SK-N-SH treated with all-trans-retinoic acid at 6 μM for 48 hours (cell line): Measurements from ENCODE around the gene ACOT13.

ENCODE experiments used
- ATAC-seq: fragments of 200-7000 bp; cut with Tn5 transposase; 3 replicates; pipeline ENCODE4 v1.9.1; 2020; ENCODE audit warnings: mild to moderate bottlenecking, moderate library complexity
- ARNTL ChIP-seq: fragments of 450-650 bp; formaldehyde crosslinking; IDR thresholded peaks from 2 replicates; pipeline ENCODE4 v1.5.0; 2020; ENCODE audit warnings: low read depth, mild to moderate bottlenecking, moderate library complexity, borderline replicate concordance
- BACH2 ChIP-seq: fragments of 250-450 bp; sonication (Bioruptor Pico); IDR thresholded peaks from 2 replicates; pipeline ENCODE4 v1.9.0; 2021; ENCODE audit warnings: mild to moderate bottlenecking, borderline replicate concordance
- CSDC2 ChIP-seq: fragments of 250-450 bp; sonication (Bioruptor Pico); IDR thresholded peaks from 2 replicates; pipeline ENCODE4 v1.5.0; 2020; ENCODE audit warnings: mild to moderate bottlenecking, moderate library complexity
- ESRRG ChIP-seq: fragments of 250-450 bp; sonication (Bioruptor Pico); IDR thresholded peaks from 2 replicates; pipeline ENCODE4 v1.6.1; 2021; ENCODE audit warnings: mild to moderate bottlenecking
- GLIS3 ChIP-seq: fragments of 250-450 bp; sonication (Bioruptor Pico); IDR thresholded peaks from 2 replicates; pipeline ENCODE4 v1.5.0; 2020; ENCODE audit warnings: mild to moderate bottlenecking, moderate library complexity
- ISL1 ChIP-seq: fragments of 250-450 bp; sonication (Bioruptor Pico); IDR thresholded peaks from 2 replicates; pipeline ENCODE4 v2.1.2; 2022; ENCODE audit warnings: mild to moderate bottlenecking, moderate library complexity
- PATZ1 ChIP-seq: fragments of 250-450 bp; sonication (Bioruptor Pico); IDR thresholded peaks from 2 replicates; pipeline ENCODE4 v1.8.0; 2020; ENCODE audit warnings: mild to moderate bottlenecking, moderate library complexity, borderline replicate concordance
- PPARA ChIP-seq: fragments of 250-450 bp; sonication (Bioruptor Pico); IDR thresholded peaks from 2 replicates; pipeline ENCODE4 v1.5.0; 2020; ENCODE audit warnings: mild to moderate bottlenecking, borderline replicate concordance
- RARB ChIP-seq: fragments of 250-450 bp; sonication (Bioruptor Pico); IDR thresholded peaks from 2 replicates; pipeline ENCODE4 v1.8.0; 2021; ENCODE audit warnings: mild to moderate bottlenecking, moderate library complexity
- SNAI2 ChIP-seq: fragments of 250-450 bp; sonication (Bioruptor Pico); IDR thresholded peaks from 2 replicates; pipeline ENCODE4 v1.5.0; 2020; ENCODE audit warnings: mild to moderate bottlenecking, moderate library complexity
- TCF4 ChIP-seq: fragments of 250-450 bp; sonication (Bioruptor Pico); IDR thresholded peaks from 2 replicates; pipeline ENCODE4 v1.8.0; 2021; ENCODE audit warnings: mild to moderate bottlenecking, moderate library complexity, borderline replicate concordance
- ZC3H10 ChIP-seq: fragments of 250-450 bp; sonication (Bioruptor Pico); IDR thresholded peaks from 2 replicates; pipeline ENCODE4 v1.5.1; 2021; ENCODE audit warnings: mild to moderate bottlenecking, moderate library complexity
- ZFP3 ChIP-seq: fragments of 250-450 bp; sonication (Bioruptor Pico); IDR thresholded peaks from 2 replicates; pipeline ENCODE4 v1.5.0; 2020; ENCODE audit warnings: mild to moderate bottlenecking, moderate library complexity
- ZFP30 ChIP-seq: fragments of 450-650 bp; formaldehyde crosslinking; IDR thresholded peaks from 2 replicates; pipeline ENCODE4 v1.5.0; 2022; ENCODE audit warnings: mild to moderate bottlenecking, moderate library complexity
- ZNF565 ChIP-seq: fragments of 450-650 bp; formaldehyde crosslinking; conservative IDR thresholded peaks from 2 replicates; pipeline ENCODE4 v1.5.0; 2020; ENCODE audit warnings: low read depth, mild to moderate bottlenecking, moderate library complexity
- ZNF70 ChIP-seq: fragments of 450-650 bp; formaldehyde crosslinking; IDR thresholded peaks from 2 replicates; pipeline ENCODE4 v1.5.0; 2020; ENCODE audit warnings: mild to moderate bottlenecking, moderate library complexity
- ZNF8 ChIP-seq: fragments of 450-650 bp; formaldehyde crosslinking; IDR thresholded peaks from 2 replicates; pipeline ENCODE4 v1.5.0; 2020; ENCODE audit warnings: mild to moderate bottlenecking, moderate library complexity
- TF ChIP-seq, protein P1 (sequence below): fragments of 250-450 bp; sonication (Bioruptor Pico); IDR thresholded peaks from 2 replicates; pipeline ENCODE4 v1.5.1; 2020; ENCODE audit warnings: low read depth, mild to moderate bottlenecking, moderate library complexity
- TF ChIP-seq, protein P2 (sequence below): fragments of 250-450 bp; sonication (Bioruptor Pico); IDR thresholded peaks from 2 replicates; pipeline ENCODE4 v1.5.1; 2021; ENCODE audit warnings: mild to moderate bottlenecking, moderate library complexity
- TF ChIP-seq, protein P3 (sequence below): fragments of 250-450 bp; sonication (Bioruptor Pico); IDR thresholded peaks from 2 replicates; pipeline ENCODE4 v1.8.0; 2021; ENCODE audit warnings: low read depth, mild to moderate bottlenecking, moderate library complexity, borderline replicate concordance

The ACOT13 gene

GRCh38 chr6:24642061-24642460 is 24.8 kb upstream of the ACOT13 start (continued):
- TF ChIP-seq PATZ1 (CRISPR knock-in tag) (no peak), CSDC2 (CRISPR knock-in tag) (no peak), RARB (no peak)
- TF ChIP-seq, protein P1, sequence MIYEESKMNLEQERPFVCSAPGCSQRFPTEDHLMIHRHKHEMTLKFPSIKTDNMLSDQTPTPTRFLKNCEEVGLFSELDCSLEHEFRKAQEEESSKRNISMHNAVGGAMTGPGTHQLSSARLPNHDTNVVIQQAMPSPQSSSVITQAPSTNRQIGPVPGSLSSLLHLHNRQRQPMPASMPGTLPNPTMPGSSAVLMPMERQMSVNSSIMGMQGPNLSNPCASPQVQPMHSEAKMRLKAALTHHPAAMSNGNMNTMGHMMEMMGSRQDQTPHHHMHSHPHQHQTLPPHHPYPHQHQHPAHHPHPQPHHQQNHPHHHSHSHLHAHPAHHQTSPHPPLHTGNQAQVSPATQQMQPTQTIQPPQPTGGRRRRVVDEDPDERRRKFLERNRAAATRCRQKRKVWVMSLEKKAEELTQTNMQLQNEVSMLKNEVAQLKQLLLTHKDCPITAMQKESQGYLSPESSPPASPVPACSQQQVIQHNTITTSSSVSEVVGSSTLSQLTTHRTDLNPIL = no peak

GRCh38 chr6:24643920-24644319 is 23.0 kb upstream of the ACOT13 start:
- ATAC-seq = no peak
- TF ChIP-seq ISL1 (CRISPR knock-in tag) (no peak), ZNF8 (CRISPR knock-in tag) (no peak), ZNF565 (CRISPR knock-in tag) (no peak), ZFP3 (CRISPR knock-in tag) (no peak), ARNTL (CRISPR knock-in tag) (no peak), PPARA (CRISPR knock-in tag) (no peak), BACH2 (CRISPR knock-in tag) (no peak), ZC3H10 (CRISPR knock-in tag) (no peak), PATZ1 (CRISPR knock-in tag) (no peak), SNAI2 (CRISPR knock-in tag) (no peak), ZNF70 (CRISPR knock-in tag) (no peak), GLIS3 (no peak)
- TF ChIP-seq, protein P1 = no peak
- TF ChIP-seq, all 23 proteins: peak for 0

GRCh38 chr6:24644377-24644776 is 22.5 kb upstream of the ACOT13 start:
- no peak for ATAC-seq
- TF ChIP-seq, protein P2, sequence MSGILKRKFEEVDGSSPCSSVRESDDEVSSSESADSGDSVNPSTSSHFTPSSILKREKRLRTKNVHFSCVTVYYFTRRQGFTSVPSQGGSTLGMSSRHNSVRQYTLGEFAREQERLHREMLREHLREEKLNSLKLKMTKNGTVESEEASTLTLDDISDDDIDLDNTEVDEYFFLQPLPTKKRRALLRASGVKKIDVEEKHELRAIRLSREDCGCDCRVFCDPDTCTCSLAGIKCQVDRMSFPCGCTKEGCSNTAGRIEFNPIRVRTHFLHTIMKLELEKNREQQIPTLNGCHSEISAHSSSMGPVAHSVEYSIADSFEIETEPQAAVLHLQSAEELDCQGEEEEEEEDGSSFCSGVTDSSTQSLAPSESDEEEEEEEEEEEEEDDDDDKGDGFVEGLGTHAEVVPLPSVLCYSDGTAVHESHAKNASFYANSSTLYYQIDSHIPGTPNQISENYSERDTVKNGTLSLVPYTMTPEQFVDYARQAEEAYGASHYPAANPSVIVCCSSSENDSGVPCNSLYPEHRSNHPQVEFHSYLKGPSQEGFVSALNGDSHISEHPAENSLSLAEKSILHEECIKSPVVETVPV (CRISPR knock-in tag) = no peak
- TF ChIP-seq ZFP3 (CRISPR knock-in tag) (no peak), ESRRG (CRISPR knock-in tag) (no peak), RARB (no peak), TCF4 (CRISPR knock-in tag) (no peak), ISL1 (CRISPR knock-in tag) (no peak), BACH2 (CRISPR knock-in tag) (no peak), ZFP30 (CRISPR knock-in tag) (no peak), PATZ1 (CRISPR knock-in tag) (no peak), ZC3H10 (CRISPR knock-in tag) (no peak), ZNF70 (CRISPR knock-in tag) (no peak)
- TF ChIP-seq, protein P3, sequence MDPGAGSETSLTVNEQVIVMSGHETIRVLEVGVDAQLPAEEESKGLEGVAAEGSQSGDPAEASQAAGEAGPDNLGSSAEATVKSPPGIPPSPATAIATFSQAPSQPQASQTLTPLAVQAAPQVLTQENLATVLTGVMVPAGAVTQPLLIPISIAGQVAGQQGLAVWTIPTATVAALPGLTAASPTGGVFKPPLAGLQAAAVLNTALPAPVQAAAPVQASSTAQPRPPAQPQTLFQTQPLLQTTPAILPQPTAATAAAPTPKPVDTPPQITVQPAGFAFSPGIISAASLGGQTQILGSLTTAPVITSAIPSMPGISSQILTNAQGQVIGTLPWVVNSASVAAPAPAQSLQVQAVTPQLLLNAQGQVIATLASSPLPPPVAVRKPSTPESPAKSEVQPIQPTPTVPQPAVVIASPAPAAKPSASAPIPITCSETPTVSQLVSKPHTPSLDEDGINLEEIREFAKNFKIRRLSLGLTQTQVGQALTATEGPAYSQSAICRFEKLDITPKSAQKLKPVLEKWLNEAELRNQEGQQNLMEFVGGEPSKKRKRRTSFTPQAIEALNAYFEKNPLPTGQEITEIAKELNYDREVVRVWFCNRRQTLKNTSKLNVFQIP (CRISPR knock-in tag) = no peak
- TF ChIP-seq, all 23 proteins: peak for 0
